Body of pancreas (tissue), 4 donors: ENCODE measurements around the gene LAMP1. TPM values are rescaled to one million over a fixed set of nuclear protein-coding genes. Genes with fewer than 3 reads are reported as not detected.
"Not testable (repeated sequence)": the region's sequence is repeated elsewhere in the genome, so short reads cannot be mapped to it uniquely, and the experiment has no call there.

Experiments used
- ATAC-seq: fragments of 150-250 bp; one replicate; pipeline ENCODE4 v1.9.1; 2016
- DNase-seq, 4 donors: peaks; one replicate each; pipeline ENCODE4 v3.0.0-alpha.2; 2019
- H3K27ac ChIP-seq, 4 donors: fragments of 200-600 bp; sonication (generic); 1 replicate in 3 of 4; 2 replicates in 1 of 4; pipeline versions ENCODE4 v1.5.1 to v1.6.1; 2016 to 2019; ENCODE audit warnings: mild to moderate bottlenecking in 1 of 4, mixed read lengths in 1 of 4, moderate library complexity in 1 of 4
- H3K27me3 ChIP-seq, 2 donors: fragments of 200-600 bp; sonication (generic); one replicate each; pipeline ENCODE4 v1.6.0; 2016; ENCODE audit warnings: mild to moderate bottlenecking in 1 of 2
- H3K36me3 ChIP-seq, 2 donors: fragments of 200-600 bp; sonication (generic); replicated peaks in 1 of 2; 2 replicates each; pipeline ENCODE4 v1.5.1; 2016; ENCODE audit warnings: low read depth in 2 of 2; ENCODE audit not compliant: insufficient read depth in 1 of 2
- H3K4me1 ChIP-seq: fragments of 200-600 bp; sonication (generic); one replicate; pipeline ENCODE4 v1.6.0; 2016
- H3K4me3 ChIP-seq, 2 donors: fragments of 200-600 bp; sonication (generic); 1 replicate in 1 of 2; 2 replicates in 1 of 2; pipeline ENCODE4 v1.5.1; 2016 to 2019
- H3K9me3 ChIP-seq, 3 donors: fragments of 200-600 bp; sonication (generic); 1 replicate in 2 of 3; 2 replicates in 1 of 3; pipeline ENCODE4 v1.5.1; 2016
- POLR2A ChIP-seq, 3 donors: fragments of 450-650 bp; IDR thresholded peaks; one replicate each; pipeline ENCODE4 v1.6.1; 2016; ENCODE audit warnings: antibody characterized with exemption in 3 of 3, mild to moderate bottlenecking in 2 of 3
- WGBS, 2 donors: methylation state at CpG; one replicate each; pipeline ENCODE4 v1.1.5; 2017; 5-methylcytosine and 5-hydroxymethylcytosine counted together
- intact Hi-C: fragments of 100-400 bp; cut with DNase I; formaldehyde crosslinking; loops from one replicate; pipeline ENCODE4 v1.15.1; 2023
- total RNA-seq, 2 donors: library from RNA; depleted of rRNA; stranded (reverse); fragments of >200 nt; gene quantifications; one replicate each; pipeline ENCODE4 v1.1.0, GENCODE V29; 2016
- TF ChIP-seq, protein P1 (sequence below), 7 experiments: fragments of 450-650 bp in 4 of 7; fragments of 200-600 bp in 3 of 7; sonication (generic) in 3 of 7; IDR thresholded peaks; one replicate each; pipeline ENCODE4 v1.5.1; 2016 to 2019; ENCODE audit warnings: antibody characterized with exemption in 7 of 7

LAMP1 gene
- total RNA-seq, 2 donors from 2014 or later, result 68.5 to 92.6 TPM

DNA sequence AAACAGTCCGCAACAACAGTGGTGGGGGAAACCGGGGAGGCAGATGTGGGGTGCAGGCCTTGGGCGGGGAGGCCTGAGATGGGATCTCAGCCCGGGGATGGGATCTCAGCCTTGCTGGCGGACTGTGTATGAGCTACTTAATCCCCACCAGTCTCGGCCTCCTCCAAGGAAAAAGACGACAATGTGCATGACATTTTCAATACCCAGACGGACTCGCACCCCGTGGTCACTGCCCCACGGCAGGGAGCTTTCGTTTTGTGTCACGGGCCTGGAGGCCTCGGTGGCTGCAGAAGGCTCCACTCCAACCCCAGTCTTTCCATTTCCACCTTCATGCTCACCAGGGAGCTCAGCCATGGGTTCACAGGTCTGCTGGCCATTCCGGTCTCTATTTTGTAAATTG lies 41.4 kb downstream of the LAMP1 start:
- Histone ChIP-seq H3K27me3 (no peaks in the 10 kb centered on the region), H3K4me1 (no peaks in the 10 kb centered on the region), H3K9me3 (no peaks in the 10 kb centered on the region), H3K4me3 (no peak overlapping the region), H3K36me3 (no peaks in the 10 kb centered on the region), H3K27ac (no peak overlapping the region)
- TF ChIP-seq, protein P1, sequence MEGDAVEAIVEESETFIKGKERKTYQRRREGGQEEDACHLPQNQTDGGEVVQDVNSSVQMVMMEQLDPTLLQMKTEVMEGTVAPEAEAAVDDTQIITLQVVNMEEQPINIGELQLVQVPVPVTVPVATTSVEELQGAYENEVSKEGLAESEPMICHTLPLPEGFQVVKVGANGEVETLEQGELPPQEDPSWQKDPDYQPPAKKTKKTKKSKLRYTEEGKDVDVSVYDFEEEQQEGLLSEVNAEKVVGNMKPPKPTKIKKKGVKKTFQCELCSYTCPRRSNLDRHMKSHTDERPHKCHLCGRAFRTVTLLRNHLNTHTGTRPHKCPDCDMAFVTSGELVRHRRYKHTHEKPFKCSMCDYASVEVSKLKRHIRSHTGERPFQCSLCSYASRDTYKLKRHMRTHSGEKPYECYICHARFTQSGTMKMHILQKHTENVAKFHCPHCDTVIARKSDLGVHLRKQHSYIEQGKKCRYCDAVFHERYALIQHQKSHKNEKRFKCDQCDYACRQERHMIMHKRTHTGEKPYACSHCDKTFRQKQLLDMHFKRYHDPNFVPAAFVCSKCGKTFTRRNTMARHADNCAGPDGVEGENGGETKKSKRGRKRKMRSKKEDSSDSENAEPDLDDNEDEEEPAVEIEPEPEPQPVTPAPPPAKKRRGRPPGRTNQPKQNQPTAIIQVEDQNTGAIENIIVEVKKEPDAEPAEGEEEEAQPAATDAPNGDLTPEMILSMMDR (IDR thresholded peaks at IDR 0.05), result no peak
- TF ChIP-seq POLR2A (IDR thresholded peaks at IDR 0.05), result no peak
- WGBS, 2 donors, result 90 to 95% methylated on average over 14 to 15 of the region's 15 CpGs
- no peak for DNase-seq
- ATAC-seq, result no peak
- intact Hi-C loops, result no loop called here

DNA sequence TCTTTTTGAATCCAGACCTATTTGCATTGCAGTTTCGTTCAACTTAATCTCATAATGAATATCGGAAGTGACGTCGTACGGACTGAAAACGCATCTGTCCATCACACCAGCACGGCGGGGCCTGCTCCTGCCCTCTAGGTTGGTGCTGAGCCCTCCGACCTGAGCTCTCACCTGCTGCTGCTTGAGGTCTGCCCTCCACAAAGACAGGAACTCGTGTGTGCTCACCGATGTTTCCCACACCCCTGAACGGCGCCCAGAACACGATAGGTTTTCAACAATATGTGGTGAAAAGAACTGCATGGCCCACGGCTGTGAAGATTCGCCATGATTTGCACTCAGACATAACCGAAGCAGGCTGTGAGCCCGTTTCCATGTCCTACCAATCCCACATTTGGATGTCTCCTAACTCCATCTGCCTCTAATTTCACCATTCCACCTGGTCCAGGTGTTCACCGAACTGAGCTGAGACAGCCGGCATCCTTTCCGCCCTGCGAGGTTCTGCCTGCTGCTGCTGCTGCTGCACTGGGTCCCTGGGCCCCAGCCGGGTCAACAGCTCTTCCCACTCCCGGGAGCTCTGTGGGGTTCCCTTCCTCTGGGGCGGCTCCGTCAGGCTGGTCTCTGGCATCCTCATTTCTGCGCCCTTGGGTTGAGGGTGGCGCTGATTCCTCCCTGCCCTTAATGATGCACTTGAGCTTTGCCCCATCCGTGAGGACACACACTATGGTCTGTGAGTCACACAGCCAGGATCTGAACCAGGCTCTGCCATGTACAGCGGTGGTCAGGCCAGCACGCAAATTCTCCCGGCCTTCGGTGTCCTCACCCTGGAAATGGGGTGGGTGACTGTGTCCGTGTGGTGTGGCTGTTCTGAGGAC lies 46.0 kb downstream of the LAMP1 start:
- Histone ChIP-seq H3K27ac (no peak overlapping the region), H3K36me3 (no peaks in the 10 kb centered on the region), H3K27me3 (no peaks in the 10 kb centered on the region), H3K4me1 (no peaks in the 10 kb centered on the region), H3K9me3 (no peaks in the 10 kb centered on the region), H3K4me3 (no peak overlapping the region)
- intact Hi-C loops, result no loop called here
- DNase-seq (no peak), ATAC-seq (no peak)
- TF ChIP-seq, protein P1 (IDR thresholded peaks at IDR 0.05), result no peak
- TF ChIP-seq POLR2A (IDR thresholded peaks at IDR 0.05), result no peak
- WGBS, 2 donors, result 89 to 90% methylated on average over 33 to 34 of the region's 34 CpGs

GRCh38 chr13:113343692-113343968 lies 46.6 kb downstream of the LAMP1 start:
- ATAC-seq (no peak), DNase-seq (no peak)
- WGBS, 2 donors, result 90% methylated on average over 5 to 7 of the region's 7 CpGs
- intact Hi-C loops, result no loop called here
- Histone ChIP-seq H3K4me1 (no peaks in the 10 kb centered on the region), H3K9me3 (no peaks in the 10 kb centered on the region), H3K27me3 (no peaks in the 10 kb centered on the region), H3K36me3 (no peaks in the 10 kb centered on the region), H3K27ac (no peak overlapping the region), H3K4me3 (no peak overlapping the region)
- TF ChIP-seq POLR2A (IDR thresholded peaks at IDR 0.05), result no peak
- TF ChIP-seq, protein P1 (IDR thresholded peaks at IDR 0.05), result no peak

GRCh38 chr13:113345486-113345885 lies 48.4 kb downstream of the LAMP1 start:
- intact Hi-C loops, result no loop called here
- 96 to 98% methylated on average over 17 of the region's 17 CpGs for WGBS, 2 donors
- Histone ChIP-seq H3K9me3 (no peaks in the 10 kb centered on the region), H3K27ac (no peak overlapping the region), H3K36me3 (no peaks in the 10 kb centered on the region), H3K4me1 (no peaks in the 10 kb centered on the region), H3K4me3 (no peak overlapping the region), H3K27me3 (no peaks in the 10 kb centered on the region)
- TF ChIP-seq, protein P1 (IDR thresholded peaks at IDR 0.05), result no peak
- no peak for TF ChIP-seq POLR2A (IDR thresholded peaks at IDR 0.05)
- DNase-seq, result no peak
- ATAC-seq, result no peak

GRCh38 chr13:113347736-113348225 lies 50.7 kb downstream of the LAMP1 start:
- H3K4me1 ChIP-seq, H3K27ac ChIP-seq, H3K36me3 ChIP-seq, H3K9me3 ChIP-seq, intact Hi-C loops, H3K27me3 ChIP-seq, ATAC-seq, DNase-seq, H3K4me3 ChIP-seq: not testable (repeated sequence)
- 94 to 97% methylated on average over 8 to 19 of the region's 19 CpGs for whole genome bisulfite sequencing, 2 donors
